ENCODE measurements around the gene SYNPO.

Gene SYNPO

GRCh38 chr5:150623152-150623877 is 17.1 kb upstream of the SYNPO start:
- Histone ChIP-seq H4K20me1 (peaks cover 13% of the 10 kb centered on the region; the same call in 1 of the 2 replicates), H3K4me3 (no peak overlapping the region), H3K27ac (peak overlapping the region; percentile 45; the same call in 1 of the 2 replicates), H3K27me3 (no peaks in the 10 kb centered on the region), H3K9me3 (no peaks in the 10 kb centered on the region), H3K9ac (0 out of 2 replicates have a peak overlapping the region, but pooled peaks have one; percentile 28), H3K36me3 (no peaks in the 10 kb centered on the region), H3K4me2 (peak overlapping the region; percentile 88), H3K4me1 (peaks cover 91% of the 10 kb centered on the region)
- TF ChIP-seq Cebpa-rat (IDR thresholded peaks at IDR 0.05) = no peak

GRCh38 chr5:150623878-150624216 is 16.6 kb upstream of the SYNPO start:
- Histone ChIP-seq H3K4me3 (peak overlapping the region; percentile 93), H3K4me2 (peak overlapping the region; percentile 88), H3K9ac (peak overlapping the region; percentile 40; the same call in 1 of the 2 replicates), H4K20me1 (peaks cover 17% of the 10 kb centered on the region; the same call in 1 of the 2 replicates), H3K9me3 (no peaks in the 10 kb centered on the region), H3K27me3 (no peaks in the 10 kb centered on the region), H3K4me1 (peaks cover 91% of the 10 kb centered on the region), H3K36me3 (no peaks in the 10 kb centered on the region), H3K27ac (peak overlapping the region; percentile 57)
- TF ChIP-seq Cebpa-rat (IDR thresholded peaks at IDR 0.05) = no peak

- Histone ChIP-seq H3K4me2 (peak overlapping the region; percentile 93), H3K27me3 (no peaks in the 10 kb centered on the region), H4K20me1 (peaks cover 24% of the 10 kb centered on the region; the same call in 1 of the 2 replicates), H3K27ac (peak overlapping the region; percentile 82), H3K4me1 (peaks cover 91% of the 10 kb centered on the region), H3K4me3 (peak overlapping the region; percentile 93), H3K36me3 (peaks cover 7% of the 10 kb centered on the region), H3K9me3 (no peaks in the 10 kb centered on the region), H3K9ac (peak overlapping the region; percentile 85)
- TF ChIP-seq Cebpa-rat (IDR thresholded peaks at IDR 0.05) = no peak
Measured at GRCh38 chr5:150624334-150625163, 15.9 kb upstream of the SYNPO start.

GRCh38 chr5:150625164-150625535 is 15.3 kb upstream of the SYNPO start:
- peaks cover 90% of the 10 kb centered on the region for H3K4me1 ChIP-seq
- no peaks in the 10 kb centered on the region for H3K27me3 ChIP-seq
- TF ChIP-seq Cebpa-rat (IDR thresholded peaks at IDR 0.05) = no peak
- peak overlapping the region; percentile 93 for H3K4me2 ChIP-seq
- H3K27ac ChIP-seq = peak overlapping the region; percentile 82
- peak overlapping the region; percentile 93 for H3K4me3 ChIP-seq
- peaks cover 13% of the 10 kb centered on the region for H3K36me3 ChIP-seq
- H3K9ac ChIP-seq = peak overlapping the region; percentile 85
- H3K9me3 ChIP-seq = no peaks in the 10 kb centered on the region
- peaks cover 30% of the 10 kb centered on the region for H4K20me1 ChIP-seq

- peak overlapping the region; percentile 93 for H3K4me2 ChIP-seq
- H3K36me3 ChIP-seq = peaks cover 21% of the 10 kb centered on the region
- H3K9me3 ChIP-seq = no peaks in the 10 kb centered on the region
- H3K27me3 ChIP-seq = no peaks in the 10 kb centered on the region
- H3K9ac ChIP-seq = peak overlapping the region; percentile 85
- peaks cover 39% of the 10 kb centered on the region for H4K20me1 ChIP-seq
- H3K27ac ChIP-seq = peak overlapping the region; percentile 82
- H3K4me1 ChIP-seq = peaks cover 91% of the 10 kb centered on the region
- H3K4me3 ChIP-seq = peak overlapping the region; percentile 93
- no peak for TF ChIP-seq Cebpa-rat (IDR thresholded peaks at IDR 0.05)
Measured at GRCh38 chr5:150625831-150626746, 14.4 kb upstream of the SYNPO start.

- Histone ChIP-seq H3K4me3 (peak overlapping the region; percentile 93), H3K27me3 (no peaks in the 10 kb centered on the region), H3K9ac (peak overlapping the region; percentile 85), H4K20me1 (peaks cover 47% of the 10 kb centered on the region), H3K36me3 (peaks cover 28% of the 10 kb centered on the region), H3K4me1 (peaks cover 91% of the 10 kb centered on the region), H3K9me3 (no peaks in the 10 kb centered on the region), H3K4me2 (peak overlapping the region; percentile 93), H3K27ac (peak overlapping the region; percentile 82)
- no peak for TF ChIP-seq Cebpa-rat (IDR thresholded peaks at IDR 0.05)
Measured at GRCh38 chr5:150626853-150627276, 13.6 kb upstream of the SYNPO start.

GRCh38 chr5:150627731-150628545 is 12.5 kb upstream of the SYNPO start:
- peaks cover 91% of the 10 kb centered on the region for H3K4me1 ChIP-seq
- peaks cover 58% of the 10 kb centered on the region for H4K20me1 ChIP-seq
- peak overlapping the region; percentile 93 for H3K4me2 ChIP-seq
- H3K9me3 ChIP-seq = no peaks in the 10 kb centered on the region
- no peak for TF ChIP-seq Cebpa-rat (IDR thresholded peaks at IDR 0.05)
- H3K27ac ChIP-seq = peak overlapping the region; percentile 82; the same call in 1 of the 2 replicates
- no peaks in the 10 kb centered on the region for H3K27me3 ChIP-seq
- peaks cover 32% of the 10 kb centered on the region for H3K36me3 ChIP-seq
- peak overlapping the region; percentile 51 for H3K9ac ChIP-seq
- 0 out of 2 replicates have a peak overlapping the region, but pooled peaks have one; percentile 8 for H3K4me3 ChIP-seq

- no peak for TF ChIP-seq Cebpa-rat (IDR thresholded peaks at IDR 0.05)
- Histone ChIP-seq H3K4me3 (no peak overlapping the region), H3K9me3 (no peaks in the 10 kb centered on the region), H3K9ac (no peak overlapping the region), H3K36me3 (peaks cover 35% of the 10 kb centered on the region), H3K27ac (no peak overlapping the region), H4K20me1 (peaks cover 68% of the 10 kb centered on the region), H3K4me1 (peaks cover 91% of the 10 kb centered on the region), H3K27me3 (no peaks in the 10 kb centered on the region), H3K4me2 (peak overlapping the region; percentile 93)
Measured at GRCh38 chr5:150628936-150629485, 11.4 kb upstream of the SYNPO start.
